Left lung (tissue), 10 donors: Measurements from ENCODE around the gene MUC22. TPM values are rescaled to one million over a fixed set of nuclear protein-coding genes. Genes with fewer than 3 reads are reported as not detected.
"Not testable (repeated sequence)": the region's sequence is repeated elsewhere in the genome, so short reads cannot be mapped to it uniquely, and the experiment has no call there.

ENCODE experiments used
- ATAC-seq: fragments of 200-7000 bp; cut with Tn5 transposase; one replicate; pipeline ENCODE4 v1.9.1; 2020; ENCODE audit warnings: moderate library complexity
- DNase-seq, 4 donors: peaks; one replicate each; pipeline ENCODE4 v3.0.0-alpha.2; 2013 to 2020
- H3K27ac ChIP-seq, 2 donors: fragments of 200-600 bp; sonication (generic) in 1 of 2; one replicate each; pipeline versions ENCODE4 v1.5.0 to v1.8.0; 2020 to 2021
- H3K27me3 ChIP-seq, 2 donors: fragments of 200-600 bp; sonication (generic) in 1 of 2; one replicate each; pipeline versions ENCODE4 v1.5.0 to v1.8.0; 2020 to 2021
- H3K36me3 ChIP-seq, 2 donors: fragments of 200-600 bp; sonication (generic) in 1 of 2; one replicate each; pipeline versions ENCODE4 v1.5.0 to v1.8.0; 2020 to 2021
- H3K4me1 ChIP-seq, 2 donors: fragments of 200-600 bp; one replicate each; pipeline ENCODE4 v1.8.0; 2021
- H3K4me3 ChIP-seq, 2 donors: fragments of 200-600 bp; sonication (generic) in 1 of 2; one replicate each; pipeline versions ENCODE4 v1.5.0 to v1.8.0; 2020 to 2021; ENCODE audit warnings: mild to moderate bottlenecking in 1 of 2
- H3K9me3 ChIP-seq, 2 donors: fragments of 200-600 bp; sonication (generic) in 1 of 2; one replicate each; pipeline versions ENCODE4 v1.5.0 to v1.8.0; 2020 to 2021
- CTCF ChIP-seq, 2 donors: fragments of 200-600 bp; sonication (generic) in 1 of 2; IDR thresholded peaks; one replicate each; pipeline versions ENCODE4 v1.5.0 to v1.8.0; 2021; ENCODE audit warnings: antibody characterized with exemption in 2 of 2
- intact Hi-C, 2 donors: fragments of 100-400 bp; cut with DNase I; formaldehyde crosslinking; loops; one replicate each; pipeline versions ENCODE4 v1.11.2 to v1.14.2; 2022
- polyA plus RNA-seq, 6 donors: library from polyadenylated mRNA; unstranded; fragments of 120-200 nt; gene quantifications; one replicate each; pipeline ENCODE4 v1.2.1, GENCODE V29; 2013; ENCODE audit not compliant: insufficient read length in 6 of 6
- total RNA-seq, 2 donors: library from RNA; stranded (reverse); fragmentation: NEBNext Ultra II Directional; extraction: Animal tissue kit (Norgen Biotek cat#: 25700); gene quantifications; one replicate each; pipeline ENCODE4 v1.2.1, GENCODE V29; 2021
- donor health status: DM: no; HTN: yes; CAD: no.
- donor health status: DM: no; HTN: no; CAD: no.

The MUC22 gene
- total and polyA plus RNA-seq, 8 donors = 0.20 TPM; not detected in 7

- Histone ChIP-seq H3K27ac (no peak overlapping the region), H3K4me3 (no peak overlapping the region), H3K27me3 (peaks cover 0 to 10% of the 10 kb centered on the region in 2 donors), H3K9me3 (no peaks in the 10 kb centered on the region), H3K4me1 (no peaks in the 10 kb centered on the region), H3K36me3 (no peaks in the 10 kb centered on the region)
- no peak for TF ChIP-seq CTCF (IDR thresholded peaks at IDR 0.05)
- intact Hi-C loops = no loop called here
- no peak for DNase-seq
- no peak for ATAC-seq
Measured at GRCh38 chr6:31049518-31049917, 39.2 kb downstream of the MUC22 start.

DNA sequence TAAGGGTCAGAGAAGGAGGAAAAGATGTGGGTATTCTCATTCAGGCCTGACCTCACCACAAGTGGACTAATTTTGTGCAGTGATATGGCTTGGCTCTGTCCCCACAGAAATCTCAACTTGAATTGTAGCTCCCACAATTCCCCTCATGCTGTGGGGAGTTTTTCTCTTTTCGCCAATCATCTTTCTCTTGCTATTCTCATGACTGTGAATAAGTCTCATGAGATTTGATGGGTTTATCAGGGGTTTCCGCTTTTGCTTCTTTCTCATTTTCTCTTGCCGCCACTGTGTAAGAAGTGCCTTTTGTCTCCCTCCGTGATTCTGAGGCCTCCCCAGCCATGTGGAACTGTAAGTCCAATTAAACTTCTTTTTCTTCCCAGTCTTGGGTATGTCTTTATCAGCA is 42.9 kb downstream of the MUC22 start:
- ATAC-seq, H3K36me3 ChIP-seq, H3K9me3 ChIP-seq, H3K4me1 ChIP-seq, H3K4me3 ChIP-seq, DNase-seq, H3K27ac ChIP-seq, intact Hi-C loops: not testable (repeated sequence)
- H3K27me3 ChIP-seq = peaks cover 0 to 10% of the 10 kb centered on the region in 2 donors

- DNase-seq = peak in 1 of 4 donors; percentile 29
Measured at GRCh38 chr6:31053873-31054272, 43.6 kb downstream of the MUC22 start.

DNA sequence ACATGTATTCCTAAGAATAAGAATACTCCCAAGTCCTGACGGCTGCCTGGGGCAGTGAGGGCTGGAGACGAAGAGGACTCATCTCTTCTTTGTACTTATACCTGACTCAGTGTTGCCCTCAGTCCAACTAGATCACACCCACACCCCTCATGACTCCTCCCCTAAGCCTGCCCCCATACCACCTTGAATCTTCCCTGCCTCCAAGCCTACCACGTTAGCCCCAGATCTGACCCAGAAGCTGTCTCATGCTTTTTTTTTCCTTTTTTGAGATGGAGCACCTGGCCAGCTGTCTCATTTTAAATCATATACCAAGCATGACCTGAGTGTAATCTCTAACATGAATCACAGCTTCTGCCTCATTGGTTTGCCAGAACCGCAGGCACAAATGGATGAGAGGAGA is 45.2 kb downstream of the MUC22 start:
- H3K4me1 ChIP-seq = peaks cover 0 to 5% of the 10 kb centered on the region in 2 donors
- no peak for TF ChIP-seq CTCF (IDR thresholded peaks at IDR 0.05)
- H3K9me3 ChIP-seq = no peaks in the 10 kb centered on the region
- DNase-seq (no peak), ATAC-seq (no peak)
- H3K36me3 ChIP-seq = no peaks in the 10 kb centered on the region
- peaks cover 0 to 10% of the 10 kb centered on the region in 2 donors for H3K27me3 ChIP-seq
- H3K27ac ChIP-seq = no peak overlapping the region
- intact Hi-C loops = no loop called here
- H3K4me3 ChIP-seq = no peak overlapping the region

More at GRCh38 chr6:31053873-31054272, 43.6 kb downstream of the MUC22 start:
- H3K4me1 ChIP-seq = peaks cover 0 to 5% of the 10 kb centered on the region in 2 donors
- intact Hi-C loops = no loop called here
- no peaks in the 10 kb centered on the region for H3K9me3 ChIP-seq
- no peak for TF ChIP-seq CTCF (IDR thresholded peaks at IDR 0.05)
- peaks cover 0 to 10% of the 10 kb centered on the region in 2 donors for H3K27me3 ChIP-seq
- ATAC-seq = no peak
- H3K36me3 ChIP-seq = no peaks in the 10 kb centered on the region
- H3K4me3 ChIP-seq = no peak overlapping the region
- H3K27ac ChIP-seq = no peak overlapping the region

DNA sequence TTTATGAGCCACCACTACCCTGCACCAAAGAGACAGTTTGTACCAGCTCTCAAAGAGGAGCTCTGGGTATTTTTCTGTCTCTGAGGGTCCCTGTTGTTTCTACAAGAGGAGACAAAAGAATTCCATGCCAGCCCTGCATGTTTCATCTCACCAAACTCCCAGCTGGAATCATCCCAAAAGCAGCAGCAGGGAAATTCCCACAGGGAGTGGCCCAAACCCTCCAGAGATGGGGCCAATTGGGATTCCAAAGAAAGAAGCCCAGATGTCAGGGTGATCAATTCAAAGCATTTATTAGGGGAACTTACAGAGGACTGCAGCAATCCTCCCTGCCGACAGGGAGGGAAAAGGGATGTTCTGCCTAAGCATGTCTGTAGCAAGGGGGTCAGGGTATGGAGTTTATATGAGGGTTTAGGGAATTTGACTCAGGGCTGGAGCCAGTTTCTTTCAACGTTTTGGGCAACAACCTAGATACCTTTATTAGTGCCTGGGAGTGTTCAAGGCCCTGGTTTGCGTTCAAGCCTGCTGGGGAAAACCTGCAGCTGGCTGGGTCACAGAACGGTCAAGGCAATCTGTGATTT is 47.2 kb downstream of the MUC22 start:
- peak overlapping the region in 1 of 2 donors; percentile 10 for H3K27ac ChIP-seq

More for the DNA sequence above, 47.2 kb downstream of the MUC22 start:
- DNase-seq (no peak), ATAC-seq (no peak)
- H3K4me3 ChIP-seq = no peak overlapping the region
- no peaks in the 10 kb centered on the region for H3K36me3 ChIP-seq
- peaks cover 0 to 10% of the 10 kb centered on the region in 2 donors for H3K27me3 ChIP-seq
- peaks cover 0 to 5% of the 10 kb centered on the region in 2 donors for H3K4me1 ChIP-seq
- H3K9me3 ChIP-seq = no peaks in the 10 kb centered on the region
- TF ChIP-seq CTCF (IDR thresholded peaks at IDR 0.05) = no peak
- intact Hi-C loops = no loop called here
